Keratinocyte (primary cell): ENCODE results near the gene CD300LD. TPM values are rescaled to one million over a fixed set of nuclear protein-coding genes. Genes with fewer than 3 reads are reported as not detected.

Source experiments
- DNase-seq: peaks from one replicate; pipeline ENCODE4 v3.0.0-alpha.2; 2011; ENCODE audit warnings: low read depth, missing footprints, low spot score
- FAIRE-seq: peaks from 2 replicates; lab custom pipeline; 2011; peaks lifted over from hg19 to GRCh38; lab: Jason Lieb, UNC
- H2AFZ ChIP-seq: 2 replicates; pipeline ENCODE4 v1.6.0; 2012; ENCODE audit warnings: low read length, control low read depth, inconsistent platforms; ENCODE audit not compliant: control insufficient read depth
- H3K27ac ChIP-seq: 2 replicates; pipeline ENCODE4 v1.5.1; 2011; ENCODE audit warnings: low read length; ENCODE audit not compliant: control insufficient read depth, insufficient read depth
- H3K27me3 ChIP-seq: 3 replicates; pipeline ENCODE4 v1.6.0; 2011; ENCODE audit warnings: low read length; ENCODE audit not compliant: control insufficient read depth, insufficient read depth; ENCODE audit errors: extremely low read depth
- H3K36me3 ChIP-seq, 2 experiments: 2 replicates in 1 of 2; 3 replicates in 1 of 2; pipeline ENCODE4 v1.5.1; 2011; ENCODE audit warnings: low read length in 2 of 2, mild to moderate bottlenecking in 1 of 2; ENCODE audit not compliant: control insufficient read depth in 2 of 2, insufficient read depth in 2 of 2; ENCODE audit errors: extremely low read depth in 1 of 2
- H3K4me1 ChIP-seq: 3 replicates; pipeline ENCODE4 v1.5.1; 2011; ENCODE audit warnings: low read length; ENCODE audit not compliant: control insufficient read depth, insufficient read depth; ENCODE audit errors: extremely low read depth
- H3K4me2 ChIP-seq: 3 replicates; pipeline ENCODE4 v1.6.0; 2011; ENCODE audit warnings: low read depth, low read length; ENCODE audit not compliant: control insufficient read depth, insufficient read depth; ENCODE audit errors: extremely low read depth
- H3K4me3 ChIP-seq, 3 experiments: fragments of 200-600 bp in 1 of 3; sonication (generic) in 1 of 3; 2 replicates in 2 of 3; 3 replicates in 1 of 3; pipeline ENCODE4 v1.5.1; 2011 to 2016; ENCODE audit warnings: low read length in 3 of 3, mild to moderate bottlenecking in 3 of 3, control low read depth in 2 of 3, inconsistent platforms in 1 of 3, low read depth in 1 of 3, mixed read lengths in 1 of 3, mixed run types in 1 of 3, moderate library complexity in 1 of 3; ENCODE audit not compliant: control insufficient read depth in 2 of 3, insufficient read depth in 2 of 3; ENCODE audit errors: extremely low read depth in 1 of 3
- H3K79me2 ChIP-seq: 2 replicates; pipeline ENCODE4 v1.6.0; 2012; ENCODE audit warnings: low read length; ENCODE audit not compliant: control insufficient read depth, insufficient read depth
- H3K9ac ChIP-seq: 3 replicates; pipeline ENCODE4 v1.6.0; 2011; ENCODE audit warnings: low read length; ENCODE audit not compliant: control insufficient read depth, insufficient read depth; ENCODE audit errors: extremely low read depth
- H3K9me1 ChIP-seq: 3 replicates; pipeline ENCODE4 v1.6.0; 2011; ENCODE audit warnings: low read length; ENCODE audit not compliant: control insufficient read depth, insufficient read depth; ENCODE audit errors: extremely low read depth
- H3K9me3 ChIP-seq: 2 replicates; pipeline ENCODE4 v1.5.1; 2012; ENCODE audit warnings: low read depth, low read length; ENCODE audit not compliant: control insufficient read depth
- H4K20me1 ChIP-seq: 3 replicates; pipeline ENCODE4 v1.6.0; 2011; ENCODE audit warnings: low read length; ENCODE audit not compliant: control insufficient read depth, insufficient read depth; ENCODE audit errors: extremely low read depth
- EZH2 ChIP-seq: IDR thresholded peaks from one replicate; pipeline ENCODE4 v1.6.1; 2012; ENCODE audit warnings: inconsistent platforms, mild to moderate bottlenecking, low read length, moderate library complexity
- dilution Hi-C: fragments of 300-500 bp; cut with MboI; formaldehyde crosslinking; loops from one replicate; pipeline ENCODE4 v1.7.0; 2020; ENCODE audit warnings: low sequenced_read_pairs; ENCODE audit not compliant: extremely low pct_ligation_motif_present
- polyA plus RNA-seq, 5 experiments: library from polyadenylated mRNA; depleted of rRNA in 3 of 5; stranded (reverse) in 3 of 5; stranded (forward) in 1 of 5; unstranded in 1 of 5; fragments of >200 nt; gene quantifications; 1 replicate in 1 of 5; 2 replicates in 3 of 5; 3 replicates in 1 of 5; pipeline versions ENCODE4 v1.2.1 to v1.2.3, GENCODE V29; 2011 to 2012; ENCODE audit warnings: missing spikeins in 2 of 5, low read depth in 1 of 5, low replicate concordance in 1 of 5
- TF ChIP-seq, protein P1 (sequence below), 3 experiments: IDR thresholded peaks in 1 of 3; conservative IDR thresholded peaks in 1 of 3; optimal IDR thresholded peaks in 1 of 3; 2 replicates in 2 of 3; 3 replicates in 1 of 3; pipeline versions ENCODE3 to v1.5.1; 2011; ENCODE audit warnings: low read length in 3 of 3, mild to moderate bottlenecking in 3 of 3, moderate library complexity in 2 of 3, control low read depth in 1 of 3, inconsistent platforms in 1 of 3; ENCODE audit not compliant: insufficient read depth in 2 of 3; ENCODE audit errors: extremely low read depth in 1 of 3

CD300LD gene
- polyA plus RNA-seq, 1 donor (not counting 4 experiments of a cell fraction or from before 2014, with no cell fraction given), result not detected

DNA sequence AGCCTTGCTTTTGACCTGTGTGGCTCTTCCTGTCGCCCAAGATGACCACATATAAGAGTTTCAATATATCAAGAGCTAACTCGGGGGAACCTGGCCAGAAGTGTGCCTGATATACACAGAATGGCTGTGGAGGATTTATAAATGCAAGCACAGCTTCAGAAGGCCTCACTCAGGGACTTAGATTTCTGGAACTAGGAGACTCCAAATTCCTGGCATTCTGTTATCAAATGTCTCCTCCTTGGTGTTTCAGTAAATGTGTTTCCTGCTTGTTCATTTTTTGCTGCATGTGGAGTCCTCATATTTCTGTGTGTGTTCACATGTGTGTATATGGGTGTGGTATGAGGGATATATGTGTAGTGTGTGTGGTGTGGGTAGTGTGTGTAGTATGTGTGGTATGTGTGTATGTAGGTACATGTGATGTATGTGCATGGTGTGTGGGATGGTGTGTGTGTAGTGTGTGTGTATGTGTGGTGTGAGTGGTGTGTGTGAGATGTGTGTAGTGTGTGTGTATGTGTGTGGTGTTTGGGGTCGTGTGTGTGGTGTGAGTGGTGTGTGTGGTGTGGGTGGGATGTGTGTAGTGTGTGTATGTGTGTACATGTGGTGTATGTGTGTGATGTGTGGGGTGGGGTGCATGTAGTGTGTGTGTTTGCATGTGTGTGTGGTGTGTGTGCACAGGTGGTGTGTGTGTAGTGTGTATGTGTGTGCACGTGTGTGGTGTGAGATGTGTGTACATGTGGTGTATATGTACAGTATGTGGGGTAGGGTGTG is 23.8 kb downstream of the CD300LD start:
- Histone ChIP-seq H3K9me3 (no peaks in the 10 kb centered on the region), H3K4me1 (peaks cover 24% of the 10 kb centered on the region), H3K27ac (peak overlapping the region; percentile 68), H3K4me2 (peak overlapping the region; percentile 18), H3K36me3 (no peaks in the 10 kb centered on the region), H3K27me3 (no peaks in the 10 kb centered on the region), H3K9ac (peak overlapping the region; percentile 11), H3K4me3 (no peak overlapping the region), H3K79me2 (no peaks in the 10 kb centered on the region), H3K9me1 (no peaks in the 10 kb centered on the region), H4K20me1 (no peaks in the 10 kb centered on the region), H2AFZ (no peak overlapping the region)
- DNase-seq (no peak), FAIRE-seq (no peak)
- dilution Hi-C loops, result no loop called here
- TF ChIP-seq EZH2, result no peak
- TF ChIP-seq, protein P1, sequence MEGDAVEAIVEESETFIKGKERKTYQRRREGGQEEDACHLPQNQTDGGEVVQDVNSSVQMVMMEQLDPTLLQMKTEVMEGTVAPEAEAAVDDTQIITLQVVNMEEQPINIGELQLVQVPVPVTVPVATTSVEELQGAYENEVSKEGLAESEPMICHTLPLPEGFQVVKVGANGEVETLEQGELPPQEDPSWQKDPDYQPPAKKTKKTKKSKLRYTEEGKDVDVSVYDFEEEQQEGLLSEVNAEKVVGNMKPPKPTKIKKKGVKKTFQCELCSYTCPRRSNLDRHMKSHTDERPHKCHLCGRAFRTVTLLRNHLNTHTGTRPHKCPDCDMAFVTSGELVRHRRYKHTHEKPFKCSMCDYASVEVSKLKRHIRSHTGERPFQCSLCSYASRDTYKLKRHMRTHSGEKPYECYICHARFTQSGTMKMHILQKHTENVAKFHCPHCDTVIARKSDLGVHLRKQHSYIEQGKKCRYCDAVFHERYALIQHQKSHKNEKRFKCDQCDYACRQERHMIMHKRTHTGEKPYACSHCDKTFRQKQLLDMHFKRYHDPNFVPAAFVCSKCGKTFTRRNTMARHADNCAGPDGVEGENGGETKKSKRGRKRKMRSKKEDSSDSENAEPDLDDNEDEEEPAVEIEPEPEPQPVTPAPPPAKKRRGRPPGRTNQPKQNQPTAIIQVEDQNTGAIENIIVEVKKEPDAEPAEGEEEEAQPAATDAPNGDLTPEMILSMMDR (optimal IDR thresholded peaks at IDR 0.05 in 1 of 3, IDR thresholded peaks at IDR 0.05 in 1 of 3, conservative IDR thresholded peaks at IDR 0.05 in 1 of 3; ENCODE audit: extremely low read depth in 1 of 3, insufficient read depth in 2 of 3, low read length in 3 of 3), result no peak

DNA sequence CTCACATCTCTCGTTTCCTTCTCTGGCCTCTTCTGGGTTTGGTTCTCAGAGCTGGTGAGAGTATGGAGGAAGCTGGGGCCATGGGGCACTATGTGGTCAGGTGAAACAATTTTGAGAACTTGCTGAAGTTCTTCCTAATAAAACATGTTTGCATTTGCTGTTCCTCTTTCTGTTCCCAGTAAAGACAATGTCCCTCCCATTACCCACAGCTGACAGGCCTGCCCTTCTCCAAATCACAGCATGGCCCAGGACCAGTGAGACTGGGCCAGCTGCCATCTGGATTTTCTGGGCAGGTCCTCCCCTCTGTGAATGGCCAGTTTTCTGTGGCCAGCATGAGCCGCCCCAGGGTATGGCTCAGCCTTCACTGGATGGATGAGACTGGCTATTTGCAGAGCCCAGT is 24.7 kb downstream of the CD300LD start, which contains the start of gene CD300H:
CD300H (minus strand) TSS at position 113 of the 400 bp plus-strand sequence.
- Histone ChIP-seq H3K4me3 (no peak within 1 kb of the TSS), H3K79me2 (no peaks in the 10 kb centered on the region), H3K9me3 (no peaks in the 10 kb centered on the region), H3K27ac (no peak within 1 kb of the TSS), H2AFZ (no peak within 1 kb of the TSS), H3K4me1 (peaks cover 24% of the 10 kb centered on the region), H3K27me3 (no peaks in the 10 kb centered on the region), H3K36me3 (no peaks in the 10 kb centered on the region), H3K9ac (no peak within 1 kb of the TSS), H3K4me2 (no peak within 1 kb of the TSS), H4K20me1 (no peaks in the 10 kb centered on the region), H3K9me1 (no peaks in the 10 kb centered on the region)
- dilution Hi-C loops, result no loop called here
- FAIRE-seq (no peak), DNase-seq (no peak)
- no peak for TF ChIP-seq EZH2
- TF ChIP-seq, protein P1 (optimal IDR thresholded peaks at IDR 0.05 in 1 of 3, IDR thresholded peaks at IDR 0.05 in 1 of 3, conservative IDR thresholded peaks at IDR 0.05 in 1 of 3; ENCODE audit: extremely low read depth in 1 of 3, insufficient read depth in 2 of 3, low read length in 3 of 3), result no peak
